Lower leg skin (tissue), 3 donors: ENCODE data around the gene EGR2.

ENCODE experiments used
- CTCF ChIP-seq, 3 donors: fragments of 450-650 bp; IDR thresholded peaks; one replicate each; pipeline ENCODE4 v1.5.1; 2016; ENCODE audit warnings: antibody characterized with exemption in 3 of 3, mild to moderate bottlenecking in 3 of 3, moderate library complexity in 2 of 3
- POLR2A ChIP-seq, 2 donors: fragments of 450-650 bp; IDR thresholded peaks; one replicate each; pipeline ENCODE4 v1.6.1; 2016 to 2017; ENCODE audit warnings: antibody characterized with exemption in 2 of 2, mild to moderate bottlenecking in 1 of 2, moderate library complexity in 1 of 2

DNA sequence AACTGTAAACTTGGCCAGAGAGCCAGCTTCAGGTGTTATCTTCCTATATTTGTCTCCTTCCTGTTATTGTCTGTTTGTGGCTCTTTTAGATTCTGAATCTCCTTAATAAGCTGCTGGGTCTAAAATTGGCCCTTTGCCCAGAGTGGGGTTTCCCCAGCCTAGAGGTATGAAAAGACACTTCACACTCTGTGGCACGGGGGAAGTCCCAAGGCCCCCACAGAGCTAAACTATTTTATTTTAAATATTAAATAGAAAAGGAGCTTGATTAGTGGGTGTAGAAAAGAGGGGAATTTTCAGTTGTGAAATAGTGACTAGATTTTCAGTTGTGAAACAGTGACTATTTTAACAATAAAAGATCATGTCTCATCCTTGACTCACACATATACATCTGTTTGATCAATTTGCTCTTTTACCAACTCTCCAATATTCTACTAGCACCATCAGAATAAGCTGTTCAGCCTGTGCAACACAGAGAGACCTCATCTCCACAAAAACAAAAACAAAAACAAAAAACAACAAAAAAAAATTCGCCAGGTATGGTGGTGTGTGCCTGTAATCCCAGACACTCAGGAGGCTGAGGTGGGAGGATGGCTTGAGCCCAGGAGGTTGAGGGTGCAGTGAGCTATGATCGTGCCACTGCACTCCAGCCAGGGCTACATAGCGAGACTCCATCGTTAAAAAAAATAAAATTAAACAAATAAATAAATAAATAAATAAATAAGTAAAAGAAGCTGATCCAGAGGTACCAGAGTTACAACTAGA, 36.5 kb downstream of the EGR2 start:
- TF ChIP-seq CTCF (IDR thresholded peaks at IDR 0.05) (no peak), POLR2A (IDR thresholded peaks at IDR 0.05) (no peak)
